GM12892 (cell line): ENCODE results near the gene CFAP61.

Source experiments
- POLR2A ChIP-seq: IDR thresholded peaks from 2 replicates; pipeline ENCODE4 v1.6.1; 2011; ENCODE audit warnings: low read depth, low read length, control low read depth
- POLR2AphosphoS5 ChIP-seq: IDR thresholded peaks from 2 replicates; pipeline ENCODE4 v1.6.1; 2011; ENCODE audit warnings: low read depth, low read length, control low read depth
- TAF1 ChIP-seq: IDR thresholded peaks from 2 replicates; pipeline ENCODE4 v1.6.1; 2011; ENCODE audit warnings: low read depth, mild to moderate bottlenecking, control low read depth, low read length, borderline replicate concordance

- TF ChIP-seq POLR2A = no peak
- no peak for TF ChIP-seq POLR2AphosphoS5
- no peak for TF ChIP-seq TAF1
Measured at GRCh38 chr20:20195021-20195705, 142.8 kb downstream of the CFAP61 start.
